Measurements from ENCODE around the gene DCUN1D3.
"Not testable (repeated sequence)": the region's sequence is repeated elsewhere in the genome, so short reads cannot be mapped to it uniquely, and the experiment has no call there.

DCUN1D3 gene

DNA sequence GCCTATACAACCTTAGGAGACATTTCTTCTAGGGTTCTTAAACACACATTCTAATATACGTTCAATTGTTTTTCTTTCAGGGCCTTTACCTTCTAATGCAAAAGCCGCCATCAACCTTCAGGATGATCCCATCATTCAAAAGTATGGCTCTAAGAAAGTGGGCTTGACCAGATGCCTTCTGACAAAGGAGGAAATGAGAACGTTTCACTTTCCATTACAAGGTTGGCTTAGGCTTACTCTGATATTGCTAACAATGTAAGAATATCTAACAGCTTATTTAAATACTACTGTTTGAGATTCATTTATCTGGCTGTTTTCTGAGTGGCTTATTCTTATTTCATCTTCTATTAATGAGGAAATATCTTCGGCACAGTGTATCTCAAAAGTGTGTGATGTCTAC is 78.5 kb downstream of the DCUN1D3 start:
- no peak for DNase-seq

DNA sequence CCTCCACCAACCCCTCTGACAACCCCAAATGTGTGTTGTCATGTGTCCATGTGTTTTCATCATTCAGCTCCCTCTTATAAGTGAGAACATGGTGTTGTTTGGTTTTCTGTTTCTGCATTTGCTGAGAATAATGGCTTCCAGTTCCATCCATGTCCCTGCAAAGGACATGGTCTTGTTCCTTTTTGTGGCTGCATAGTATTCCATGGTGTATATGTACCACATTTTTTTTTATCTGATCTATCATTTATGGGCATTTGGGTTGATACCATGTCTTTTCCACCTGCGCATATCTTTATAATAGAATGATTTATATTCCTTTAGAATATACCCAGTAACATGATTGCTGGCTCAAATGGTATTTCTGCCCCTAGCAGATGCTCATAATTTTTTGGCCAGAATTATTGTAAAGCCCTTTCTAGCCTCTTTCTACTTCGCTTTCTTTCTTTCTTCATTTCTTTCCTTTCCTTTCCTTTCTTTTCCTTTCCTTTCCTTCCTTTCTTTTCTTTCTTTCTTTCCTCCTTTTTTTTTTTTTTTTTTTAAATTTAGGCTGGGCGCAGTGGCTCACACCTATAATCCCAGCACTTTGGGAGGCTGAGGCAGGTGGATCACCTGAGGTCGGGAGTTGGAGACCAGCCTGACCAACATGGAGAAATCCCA is 81.1 kb downstream of the DCUN1D3 start:
- no peak for DNase-seq

DNA sequence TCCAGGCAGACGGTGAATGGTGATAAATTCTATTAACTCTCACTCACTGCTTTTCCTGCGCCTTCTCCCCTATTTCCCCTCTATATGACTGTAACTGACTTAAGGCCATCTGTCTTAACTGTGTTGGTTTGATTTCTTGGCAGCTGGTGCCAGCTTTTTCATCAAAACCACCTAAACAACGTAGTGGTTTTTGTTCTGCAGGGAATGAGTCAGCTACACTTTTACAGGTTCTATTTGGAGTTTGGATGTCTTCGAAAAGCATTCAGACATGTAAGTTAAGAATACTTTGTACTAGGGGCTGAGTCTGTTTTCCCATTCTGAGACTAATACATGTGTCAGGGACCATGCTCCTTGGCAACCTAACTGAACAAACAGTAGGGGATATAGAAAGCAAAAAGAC is 85.4 kb downstream of the DCUN1D3 start:
- peak; percentile 75 for DNase-seq

DNA sequence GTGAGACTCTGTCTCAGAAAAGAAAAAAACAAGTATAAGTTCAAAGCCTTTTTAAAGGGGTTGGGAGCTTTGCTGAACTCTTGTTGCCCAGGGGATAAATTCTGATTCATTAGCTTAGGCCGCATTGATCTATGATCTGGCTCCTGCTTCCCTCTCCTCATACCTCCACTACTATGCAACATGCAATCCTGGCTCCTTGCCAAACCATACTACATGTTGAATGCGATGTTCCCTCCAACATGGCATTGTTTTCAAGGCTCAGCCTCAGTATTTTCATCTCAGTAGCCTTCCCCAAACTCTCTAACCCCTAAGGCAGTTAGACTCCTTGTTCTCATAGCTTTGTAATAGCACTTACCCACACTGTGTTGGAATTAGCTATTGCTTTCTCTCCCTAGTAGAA is 87.6 kb downstream of the DCUN1D3 start:
- no peak for DNase-seq

DNA sequence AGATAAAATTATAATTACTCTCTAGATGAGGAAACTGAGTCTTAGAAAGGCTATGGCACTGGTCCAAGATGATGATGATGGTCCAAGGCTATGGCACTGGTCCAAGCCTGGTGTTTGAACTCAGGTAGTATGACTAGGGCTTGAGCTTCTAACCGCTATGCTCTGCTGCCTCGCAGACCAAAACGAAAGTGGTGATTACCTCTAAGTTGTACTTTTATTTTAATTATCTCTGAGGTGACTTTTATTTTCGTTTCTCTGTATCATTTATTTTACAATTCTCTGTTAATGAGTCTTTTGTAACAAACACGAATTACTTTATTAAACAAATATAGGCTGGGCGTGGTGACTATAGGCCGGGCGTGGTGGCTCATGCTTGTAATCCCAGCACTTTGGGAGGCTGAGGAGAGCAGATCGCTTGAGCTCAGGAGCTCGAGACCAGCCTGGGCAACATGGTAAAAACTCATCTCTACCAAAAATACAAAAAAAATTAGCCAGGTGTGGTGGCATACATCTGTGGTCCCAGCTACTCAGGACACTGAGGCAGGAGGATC is 88.2 kb downstream of the DCUN1D3 start:
- DNase-seq, result no peak

DNA sequence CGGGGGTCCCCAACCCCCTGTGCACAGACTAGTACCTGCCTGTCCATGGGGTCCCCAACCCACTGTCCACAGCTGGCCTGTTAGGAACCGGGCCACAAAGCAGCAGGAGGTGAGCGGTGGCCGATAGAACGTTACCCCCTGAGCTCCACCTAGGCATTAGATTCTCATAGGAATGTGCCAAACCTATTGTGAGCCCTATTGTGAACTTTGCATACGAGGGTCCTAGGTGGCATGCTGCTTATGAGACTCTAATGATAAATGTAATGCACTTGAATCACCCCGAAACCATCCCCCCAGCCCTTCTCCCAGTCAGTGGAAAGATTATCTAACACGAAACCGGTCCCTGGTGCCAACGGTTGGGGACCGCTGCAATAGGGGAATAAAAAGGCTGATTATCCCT is 92.3 kb downstream of the DCUN1D3 start:
- DNase-seq, result no peak

DNA sequence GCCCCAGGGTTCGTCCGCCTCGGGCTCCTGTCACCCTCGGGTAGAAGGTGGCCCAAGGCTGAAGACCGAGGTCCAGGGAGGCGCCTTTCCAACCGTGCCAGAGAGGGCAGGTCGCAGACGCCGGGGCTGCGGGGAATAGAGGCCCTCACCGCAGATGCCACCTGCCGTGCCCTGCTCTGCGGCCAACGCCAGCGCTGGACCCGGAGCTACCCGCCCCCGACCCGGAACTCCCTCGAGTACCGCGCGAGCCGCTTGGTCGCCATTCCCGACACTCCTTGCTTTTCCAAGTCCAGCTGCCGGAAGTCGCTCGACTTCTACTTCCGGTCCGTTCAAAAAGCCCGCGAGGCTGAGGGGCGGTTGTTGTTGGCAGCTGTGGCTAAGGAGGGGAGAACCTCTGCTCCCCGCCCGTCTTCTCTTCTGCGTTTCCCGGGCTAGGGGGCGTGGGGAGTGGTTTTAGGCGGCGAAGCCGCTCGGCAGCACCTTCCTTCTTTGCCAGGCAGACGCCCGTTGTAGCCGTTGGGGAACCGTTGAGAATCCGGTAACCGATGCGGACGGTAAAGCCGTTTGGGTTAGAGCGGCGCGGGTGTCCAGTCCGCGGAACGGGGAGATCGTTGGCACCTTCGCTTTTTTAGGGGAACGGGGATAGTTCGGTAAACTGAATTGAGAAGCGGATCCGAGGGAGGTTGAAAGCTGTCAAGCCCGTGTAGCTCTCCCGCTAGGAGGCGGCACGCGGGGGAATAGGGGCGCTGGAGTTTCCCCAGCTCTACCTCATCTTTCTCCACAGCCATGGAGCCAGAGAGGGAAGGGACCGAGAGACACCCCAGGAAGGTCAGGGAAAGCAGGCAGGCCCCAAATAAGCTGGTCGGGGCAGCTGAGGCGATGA is 93.7 kb downstream of the DCUN1D3 start, which contains the start of the genes ERI2 and REXO5:
ERI2 (minus strand) TSS at position 305 of the 883 bp plus-strand sequence; CDS start at position 263, 42 bp downstream.
REXO5 (plus strand) TSS at position 360 of the 883 bp plus-strand sequence; CDS start at position 787, 427 bp downstream.
- peak; percentile 88 for DNase-seq

DNA sequence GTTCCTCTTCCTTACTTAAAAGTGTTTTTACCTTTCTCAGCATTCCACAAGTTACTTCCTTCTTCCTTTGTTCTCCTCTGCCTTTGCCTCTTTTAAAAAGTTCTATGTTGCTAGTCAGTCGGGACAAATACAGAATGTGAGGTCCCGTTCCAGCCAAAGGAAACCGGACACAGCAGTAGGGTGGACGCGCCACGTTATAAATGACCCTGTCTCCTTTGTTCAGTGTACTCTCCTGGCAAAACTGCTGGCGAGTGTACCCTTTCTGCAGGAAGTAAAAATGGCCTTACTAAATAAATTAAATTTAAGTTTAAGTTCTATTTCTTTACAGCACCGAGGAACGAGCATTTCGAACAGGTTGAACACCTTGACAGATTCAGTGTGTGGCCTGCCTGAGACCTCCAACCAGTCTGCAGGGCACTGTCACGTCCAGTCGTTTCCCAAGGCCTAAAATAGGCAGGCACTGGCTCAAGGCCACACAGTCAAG is 94.4 kb downstream of the DCUN1D3 start:
- DNase-seq, result not testable (repeated sequence)

Measured in activated CD4-positive, alpha-beta T cell treated with anti-CD3 and anti-CD28 coated beads, Interleukin-10, Interleukin-2, amounts not matched to agents 100 ng/mL and 50 ng/mL, durations not matched to agents 16 hours and 8 hours (primary cell).